NT2/D1 (cell line): ENCODE data around the gene ATM.
A peak's percentile ranks its signal among the peaks of the same experiment; 100 is the strongest.

Source experiments
- DNase-seq: peaks from one replicate; pipeline ENCODE4 v3.0.0-alpha.2; 2011; ENCODE audit warnings: low read depth, low spot score
- H3K27me3 ChIP-seq: 2 replicates; pipeline ENCODE4 v1.6.0; 2011; ENCODE audit warnings: mild to moderate bottlenecking; ENCODE audit not compliant: insufficient read length, insufficient read depth
- H3K36me3 ChIP-seq: 2 replicates; pipeline ENCODE4 v1.6.1; 2011; ENCODE audit warnings: mild to moderate bottlenecking, low read length, mixed read lengths; ENCODE audit not compliant: insufficient read depth, insufficient read length
- H3K4me1 ChIP-seq: 2 replicates; pipeline ENCODE4 v1.5.1; 2011; ENCODE audit not compliant: insufficient read depth, insufficient read length
- H3K4me3 ChIP-seq: 2 replicates; pipeline ENCODE4 v1.5.1; 2011; ENCODE audit warnings: low read depth; ENCODE audit not compliant: insufficient read length
- H3K9ac ChIP-seq: 2 replicates; pipeline ENCODE4 v1.6.0; 2011; ENCODE audit warnings: low read depth; ENCODE audit not compliant: insufficient read length
- H3K9me3 ChIP-seq: 2 replicates; pipeline ENCODE4 v1.5.1; 2011; ENCODE audit warnings: mild to moderate bottlenecking, low read length; ENCODE audit not compliant: insufficient read depth
- SUZ12 ChIP-seq: IDR thresholded peaks from 2 replicates; pipeline ENCODE4 v1.6.1; 2011; ENCODE audit not compliant: insufficient read length, insufficient read depth; ENCODE audit errors: extremely low read depth
- YY1 ChIP-seq: IDR thresholded peaks from 2 replicates; pipeline ENCODE4 v1.6.1; 2011; ENCODE audit not compliant: insufficient read length, insufficient read depth
- ZNF274 ChIP-seq: IDR thresholded peaks from 2 replicates; pipeline ENCODE4 v1.6.1; 2011; ENCODE audit warnings: mild to moderate bottlenecking, low read depth, low read length

The ATM gene

GRCh38 chr11:108316061-108316460 is 93.2 kb downstream of the ATM start:
- Histone ChIP-seq H3K27me3 (no peaks in the 10 kb centered on the region), H3K9ac (no peak overlapping the region), H3K4me3 (no peak overlapping the region), H3K36me3 (peaks cover 21% of the 10 kb centered on the region), H3K9me3 (no peaks in the 10 kb centered on the region), H3K4me1 (no peaks in the 10 kb centered on the region)
- no peak for DNase-seq
- TF ChIP-seq ZNF274 (no peak), YY1 (no peak), SUZ12 (no peak)

- peaks cover 22% of the 10 kb centered on the region for H3K36me3 ChIP-seq
- H3K9me3 ChIP-seq: no peaks in the 10 kb centered on the region
- H3K4me1 ChIP-seq: no peaks in the 10 kb centered on the region
- H3K9ac ChIP-seq: no peak overlapping the region
- no peak for DNase-seq
- TF ChIP-seq ZNF274 (no peak), SUZ12 (no peak), YY1 (no peak)
- no peaks in the 10 kb centered on the region for H3K27me3 ChIP-seq
- H3K4me3 ChIP-seq: no peak overlapping the region
Measured at GRCh38 chr11:108319541-108320145, 96.8 kb downstream of the ATM start.

GRCh38 chr11:108322666-108323065 is 99.8 kb downstream of the ATM start:
- H3K27me3 ChIP-seq: no peaks in the 10 kb centered on the region
- TF ChIP-seq SUZ12: no peak
- TF ChIP-seq YY1: no peak
- TF ChIP-seq ZNF274: no peak
- peaks cover 26% of the 10 kb centered on the region for H3K36me3 ChIP-seq
- H3K4me1 ChIP-seq: no peaks in the 10 kb centered on the region
- DNase-seq: no peak
- no peak overlapping the region for H3K4me3 ChIP-seq
- H3K9me3 ChIP-seq: no peaks in the 10 kb centered on the region
- H3K9ac ChIP-seq: no peak overlapping the region

DNA sequence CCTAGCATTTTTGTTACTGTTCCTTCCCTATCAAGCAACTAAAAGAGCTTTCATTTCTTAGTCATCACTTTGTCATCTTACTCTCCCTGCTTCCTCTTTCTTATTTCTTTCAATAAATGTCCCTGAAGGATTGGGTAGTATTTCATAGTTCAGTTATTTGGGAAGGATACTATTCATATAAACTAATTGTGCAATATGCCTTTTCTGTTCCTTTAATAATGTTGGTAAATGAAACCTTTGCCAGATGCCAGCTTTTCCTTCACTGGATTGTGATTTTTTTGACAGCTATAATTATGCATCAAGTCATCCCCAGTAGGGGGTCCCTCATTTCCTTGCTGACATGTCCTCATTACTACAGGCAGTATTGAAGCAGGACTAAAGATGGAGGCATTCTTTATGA is 101.7 kb downstream of the ATM start:
- H3K27me3 ChIP-seq: no peaks in the 10 kb centered on the region
- TF ChIP-seq YY1: no peak
- TF ChIP-seq SUZ12: no peak
- TF ChIP-seq ZNF274: no peak
- H3K4me3 ChIP-seq: no peak overlapping the region
- no peak for DNase-seq
- no peaks in the 10 kb centered on the region for H3K4me1 ChIP-seq
- H3K36me3 ChIP-seq: peaks cover 30% of the 10 kb centered on the region
- H3K9ac ChIP-seq: no peak overlapping the region
- H3K9me3 ChIP-seq: no peaks in the 10 kb centered on the region

- H3K4me3 ChIP-seq: no peak overlapping the region
- TF ChIP-seq ZNF274: no peak
- no peak for TF ChIP-seq YY1
- TF ChIP-seq SUZ12: no peak
- H3K36me3 ChIP-seq: peaks cover 37% of the 10 kb centered on the region
- no peaks in the 10 kb centered on the region for H3K4me1 ChIP-seq
- H3K9ac ChIP-seq: no peak overlapping the region
- H3K27me3 ChIP-seq: no peaks in the 10 kb centered on the region
- no peak for DNase-seq
- no peaks in the 10 kb centered on the region for H3K9me3 ChIP-seq
Measured at GRCh38 chr11:108333403-108333899, 110.6 kb downstream of the ATM start.

GRCh38 chr11:108338750-108339149 is 115.9 kb downstream of the ATM start:
- Histone ChIP-seq H3K36me3 (peaks cover 17% of the 10 kb centered on the region), H3K4me1 (no peaks in the 10 kb centered on the region), H3K9ac (no peak overlapping the region), H3K27me3 (no peaks in the 10 kb centered on the region), H3K4me3 (no peak overlapping the region), H3K9me3 (no peaks in the 10 kb centered on the region)
- TF ChIP-seq SUZ12 (no peak), YY1 (no peak)
- DNase-seq: no peak

GRCh38 chr11:108340973-108341372 is 118.1 kb downstream of the ATM start:
- Histone ChIP-seq H3K4me1 (no peaks in the 10 kb centered on the region), H3K36me3 (peaks cover 11% of the 10 kb centered on the region), H3K9ac (no peak overlapping the region), H3K4me3 (no peak overlapping the region), H3K27me3 (no peaks in the 10 kb centered on the region), H3K9me3 (no peaks in the 10 kb centered on the region)
- DNase-seq: peak; percentile 8
- TF ChIP-seq YY1 (no peak), SUZ12 (no peak), ZNF274 (no peak)

- TF ChIP-seq SUZ12 (no peak), YY1 (no peak)
- no peak overlapping the region for H3K4me3 ChIP-seq
- H3K9ac ChIP-seq: no peak overlapping the region
- no peaks in the 10 kb centered on the region for H3K9me3 ChIP-seq
- H3K27me3 ChIP-seq: no peaks in the 10 kb centered on the region
- peaks cover 5% of the 10 kb centered on the region for H3K36me3 ChIP-seq
- H3K4me1 ChIP-seq: no peaks in the 10 kb centered on the region
- DNase-seq: no peak
Measured at GRCh38 chr11:108341654-108342053, 118.8 kb downstream of the ATM start.
